Measurements from ENCODE around the gene C10orf71.

GRCh38 chr10:49335364-49335972 is 36.5 kb downstream of the C10orf71 start:
- TF ChIP-seq, protein P1, sequence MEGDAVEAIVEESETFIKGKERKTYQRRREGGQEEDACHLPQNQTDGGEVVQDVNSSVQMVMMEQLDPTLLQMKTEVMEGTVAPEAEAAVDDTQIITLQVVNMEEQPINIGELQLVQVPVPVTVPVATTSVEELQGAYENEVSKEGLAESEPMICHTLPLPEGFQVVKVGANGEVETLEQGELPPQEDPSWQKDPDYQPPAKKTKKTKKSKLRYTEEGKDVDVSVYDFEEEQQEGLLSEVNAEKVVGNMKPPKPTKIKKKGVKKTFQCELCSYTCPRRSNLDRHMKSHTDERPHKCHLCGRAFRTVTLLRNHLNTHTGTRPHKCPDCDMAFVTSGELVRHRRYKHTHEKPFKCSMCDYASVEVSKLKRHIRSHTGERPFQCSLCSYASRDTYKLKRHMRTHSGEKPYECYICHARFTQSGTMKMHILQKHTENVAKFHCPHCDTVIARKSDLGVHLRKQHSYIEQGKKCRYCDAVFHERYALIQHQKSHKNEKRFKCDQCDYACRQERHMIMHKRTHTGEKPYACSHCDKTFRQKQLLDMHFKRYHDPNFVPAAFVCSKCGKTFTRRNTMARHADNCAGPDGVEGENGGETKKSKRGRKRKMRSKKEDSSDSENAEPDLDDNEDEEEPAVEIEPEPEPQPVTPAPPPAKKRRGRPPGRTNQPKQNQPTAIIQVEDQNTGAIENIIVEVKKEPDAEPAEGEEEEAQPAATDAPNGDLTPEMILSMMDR (conservative IDR thresholded peaks at IDR 0.05; ENCODE audit: low read depth, low read length): no peak
- TF ChIP-seq EZH2 (IDR thresholded peaks at IDR 0.05; ENCODE audit: borderline replicate concordance, low read depth, low read length, poor library complexity, severe bottlenecking): no peak
